WTC11 (cell line): ENCODE results near the gene NLRP3. TPM values are rescaled to one million over a fixed set of nuclear protein-coding genes. Genes with fewer than 3 reads are reported as not detected.

Experiments used
- ATAC-seq: fragments of 200-7000 bp; cut with Tn5 transposase; 2 replicates; pipeline ENCODE4 v1.10.0; 2021; ENCODE audit warnings: mild to moderate bottlenecking, moderate library complexity
- CTCF ChIA-PET: fragments of 300-600 bp; sonication (Branson Sonifier 250); formaldehyde crosslinking; loops from one replicate; lab custom pipeline; 2021; ENCODE audit warnings: antibody characterized with exemption; lab: Charles Lee
- POLR2A ChIA-PET: fragments of 350-600 bp; sonication (Branson Sonifier 250); formaldehyde crosslinking; loops from one replicate; lab custom pipeline; 2021; ENCODE audit warnings: antibody characterized with exemption; lab: Charles Lee
- DNase-seq: peaks from one replicate; pipeline ENCODE4 v3.0.0; 2021; ENCODE audit warnings: low spot score
- H3K27ac Mint-ChIP-seq: 2 replicates; pipeline ENCODE4 v1.8.0; 2021; ENCODE audit warnings: mixed read lengths
- H3K27me3 Mint-ChIP-seq: 2 replicates; pipeline ENCODE4 v1.8.0; 2021; ENCODE audit warnings: low read depth, mild to moderate bottlenecking, moderate library complexity, mixed read lengths
- H3K36me3 Mint-ChIP-seq: 2 replicates; pipeline ENCODE4 v1.8.0; 2021; ENCODE audit warnings: mixed read lengths
- H3K4me1 Mint-ChIP-seq: 2 replicates; pipeline ENCODE4 v1.8.0; 2022; ENCODE audit warnings: mixed read lengths
- H3K4me3 Mint-ChIP-seq: 2 replicates; pipeline ENCODE4 v1.8.0; 2021; ENCODE audit warnings: mild to moderate bottlenecking, moderate library complexity, mixed read lengths
- H3K9me3 Mint-ChIP-seq: 2 replicates; pipeline ENCODE4 v1.8.0; 2021; ENCODE audit warnings: mixed read lengths
- ATF3 ChIP-seq: sonication (generic); formaldehyde crosslinking; conservative IDR thresholded peaks from 2 replicates; pipeline ENCODE4 v1.8.1; 2022; ENCODE audit warnings: mild to moderate bottlenecking, missing genetic modification reagents
- E2F5 ChIP-seq: sonication (generic); formaldehyde crosslinking; IDR thresholded peaks from 2 replicates; pipeline ENCODE4 v1.8.1; 2022; ENCODE audit warnings: mild to moderate bottlenecking, moderate library complexity, missing genetic modification reagents
- FOXP1 ChIP-seq: sonication (generic); formaldehyde crosslinking; IDR thresholded peaks from 2 replicates; pipeline ENCODE4 v1.8.0; 2022; ENCODE audit warnings: missing genetic modification reagents, mild to moderate bottlenecking, moderate library complexity, borderline replicate concordance
- GABPB1 ChIP-seq: sonication (generic); formaldehyde crosslinking; IDR thresholded peaks from 2 replicates; pipeline ENCODE4 v1.8.1; 2023; ENCODE audit warnings: mild to moderate bottlenecking, missing genetic modification reagents
- HMGXB4 ChIP-seq: sonication (generic); formaldehyde crosslinking; IDR thresholded peaks from 2 replicates; pipeline ENCODE4 v1.8.1; 2023; ENCODE audit warnings: mild to moderate bottlenecking, moderate library complexity, missing genetic modification reagents
- MYBL2 ChIP-seq: sonication (generic); formaldehyde crosslinking; IDR thresholded peaks from 2 replicates; pipeline ENCODE4 v1.8.1; 2023; ENCODE audit warnings: mild to moderate bottlenecking, moderate library complexity, missing genetic modification reagents
- NFATC4 ChIP-seq: fragments of 250-450 bp; sonication (Bioruptor Pico); IDR thresholded peaks from 2 replicates; pipeline ENCODE4 v1.9.0; 2021; ENCODE audit warnings: mild to moderate bottlenecking
- NR2C2 ChIP-seq: sonication (generic); formaldehyde crosslinking; IDR thresholded peaks from 2 replicates; pipeline ENCODE4 v1.8.0; 2022; ENCODE audit warnings: mild to moderate bottlenecking, missing genetic modification reagents
- PRRX2 ChIP-seq: fragments of 250-450 bp; sonication (Bioruptor Pico); IDR thresholded peaks from 2 replicates; pipeline ENCODE4 v1.8.0; 2021; ENCODE audit warnings: mild to moderate bottlenecking
- SMAD3 ChIP-seq: sonication (generic); formaldehyde crosslinking; IDR thresholded peaks from 2 replicates; pipeline ENCODE4 v1.8.0; 2022; ENCODE audit warnings: missing genetic modification reagents, mild to moderate bottlenecking, borderline replicate concordance
- SMAD4 ChIP-seq: sonication (generic); formaldehyde crosslinking; IDR thresholded peaks from 2 replicates; pipeline ENCODE4 v1.8.0; 2022; ENCODE audit warnings: mild to moderate bottlenecking, missing genetic modification reagents
- TEAD1 ChIP-seq: sonication (generic); formaldehyde crosslinking; IDR thresholded peaks from 2 replicates; pipeline ENCODE4 v1.8.0; 2022; ENCODE audit warnings: mild to moderate bottlenecking, missing genetic modification reagents
- ZNF671 ChIP-seq: fragments of 250-450 bp; sonication (Bioruptor Pico); IDR thresholded peaks from 2 replicates; pipeline ENCODE4 v1.8.0; 2021; ENCODE audit warnings: mild to moderate bottlenecking
- total RNA-seq: library from RNA; stranded (reverse); gene quantifications from 3 replicates; pipeline ENCODE4 v1.2.3, GENCODE V29; 2021
- TF ChIP-seq, protein P1 (sequence below): fragments of 250-450 bp; sonication (Bioruptor Pico); IDR thresholded peaks from 2 replicates; pipeline ENCODE4 v1.9.0; 2021; ENCODE audit warnings: mild to moderate bottlenecking
- TF ChIP-seq, protein P2 (sequence below): sonication (generic); formaldehyde crosslinking; IDR thresholded peaks from 2 replicates; pipeline ENCODE4 v1.8.1; 2023; ENCODE audit warnings: mild to moderate bottlenecking, missing genetic modification reagents, moderate library complexity
- TF ChIP-seq, protein P3 (sequence below): sonication (generic); formaldehyde crosslinking; IDR thresholded peaks from 2 replicates; pipeline ENCODE4 v1.8.0; 2022; ENCODE audit warnings: mild to moderate bottlenecking, missing genetic modification reagents
- TF ChIP-seq, protein P4 (sequence below): sonication (generic); formaldehyde crosslinking; IDR thresholded peaks from 2 replicates; pipeline ENCODE4 v1.8.0; 2023; ENCODE audit warnings: mild to moderate bottlenecking, missing genetic modification reagents
- TF ChIP-seq, protein P5 (sequence below): sonication (generic); formaldehyde crosslinking; IDR thresholded peaks from 2 replicates; pipeline ENCODE4 v1.8.1; 2022; ENCODE audit warnings: mild to moderate bottlenecking, missing genetic modification reagents, moderate library complexity, borderline replicate concordance
- TF ChIP-seq, protein P6 (sequence below): sonication (generic); formaldehyde crosslinking; IDR thresholded peaks from 2 replicates; pipeline ENCODE4 v1.8.1; 2022; ENCODE audit warnings: low read depth, missing genetic modification reagents, borderline replicate concordance
- TF ChIP-seq, protein P7 (sequence below): sonication (generic); formaldehyde crosslinking; IDR thresholded peaks from 2 replicates; pipeline ENCODE4 v1.8.0; 2022; ENCODE audit warnings: missing genetic modification reagents

The NLRP3 gene
- total RNA-seq, 1 experiment from 2014 or later: 0.11 TPM

- ChIA-PET POLR2A (no interaction called here), CTCF (interaction anchor here (1.3 kb wide), 1 partner anchor 61 kb away, joined by 3 read pairs; no protein-coding TSS in a partner anchor)
- H3K36me3 Mint-ChIP-seq: no peaks in the 10 kb centered on the region
- ATAC-seq: no peak
- H3K27ac Mint-ChIP-seq: no peak overlapping the region
- no peaks in the 10 kb centered on the region for H3K9me3 Mint-ChIP-seq
- TF ChIP-seq, protein P1, sequence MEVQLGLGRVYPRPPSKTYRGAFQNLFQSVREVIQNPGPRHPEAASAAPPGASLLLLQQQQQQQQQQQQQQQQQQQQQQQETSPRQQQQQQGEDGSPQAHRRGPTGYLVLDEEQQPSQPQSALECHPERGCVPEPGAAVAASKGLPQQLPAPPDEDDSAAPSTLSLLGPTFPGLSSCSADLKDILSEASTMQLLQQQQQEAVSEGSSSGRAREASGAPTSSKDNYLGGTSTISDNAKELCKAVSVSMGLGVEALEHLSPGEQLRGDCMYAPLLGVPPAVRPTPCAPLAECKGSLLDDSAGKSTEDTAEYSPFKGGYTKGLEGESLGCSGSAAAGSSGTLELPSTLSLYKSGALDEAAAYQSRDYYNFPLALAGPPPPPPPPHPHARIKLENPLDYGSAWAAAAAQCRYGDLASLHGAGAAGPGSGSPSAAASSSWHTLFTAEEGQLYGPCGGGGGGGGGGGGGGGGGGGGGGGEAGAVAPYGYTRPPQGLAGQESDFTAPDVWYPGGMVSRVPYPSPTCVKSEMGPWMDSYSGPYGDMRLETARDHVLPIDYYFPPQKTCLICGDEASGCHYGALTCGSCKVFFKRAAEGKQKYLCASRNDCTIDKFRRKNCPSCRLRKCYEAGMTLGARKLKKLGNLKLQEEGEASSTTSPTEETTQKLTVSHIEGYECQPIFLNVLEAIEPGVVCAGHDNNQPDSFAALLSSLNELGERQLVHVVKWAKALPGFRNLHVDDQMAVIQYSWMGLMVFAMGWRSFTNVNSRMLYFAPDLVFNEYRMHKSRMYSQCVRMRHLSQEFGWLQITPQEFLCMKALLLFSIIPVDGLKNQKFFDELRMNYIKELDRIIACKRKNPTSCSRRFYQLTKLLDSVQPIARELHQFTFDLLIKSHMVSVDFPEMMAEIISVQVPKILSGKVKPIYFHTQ: no peak
- TF ChIP-seq, protein P2, sequence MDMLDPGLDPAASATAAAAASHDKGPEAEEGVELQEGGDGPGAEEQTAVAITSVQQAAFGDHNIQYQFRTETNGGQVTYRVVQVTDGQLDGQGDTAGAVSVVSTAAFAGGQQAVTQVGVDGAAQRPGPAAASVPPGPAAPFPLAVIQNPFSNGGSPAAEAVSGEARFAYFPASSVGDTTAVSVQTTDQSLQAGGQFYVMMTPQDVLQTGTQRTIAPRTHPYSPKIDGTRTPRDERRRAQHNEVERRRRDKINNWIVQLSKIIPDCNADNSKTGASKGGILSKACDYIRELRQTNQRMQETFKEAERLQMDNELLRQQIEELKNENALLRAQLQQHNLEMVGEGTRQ (CRISPR knock-in tag): no peak
- no peak for TF ChIP-seq ATF3
- TF ChIP-seq FOXP1 (CRISPR knock-in tag): no peak
- no peak for TF ChIP-seq GABPB1 (CRISPR knock-in tag)
- no peak for TF ChIP-seq NR2C2 (CRISPR knock-in tag)
- TF ChIP-seq HMGXB4: no peak
- TF ChIP-seq TEAD1 (CRISPR knock-in tag): no peak
- no peak for TF ChIP-seq PRRX2
- TF ChIP-seq, protein P3, sequence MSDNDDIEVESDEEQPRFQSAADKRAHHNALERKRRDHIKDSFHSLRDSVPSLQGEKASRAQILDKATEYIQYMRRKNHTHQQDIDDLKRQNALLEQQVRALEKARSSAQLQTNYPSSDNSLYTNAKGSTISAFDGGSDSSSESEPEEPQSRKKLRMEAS (CRISPR knock-in tag): no peak
- TF ChIP-seq E2F5 (CRISPR knock-in tag): no peak
- TF ChIP-seq, protein P4, sequence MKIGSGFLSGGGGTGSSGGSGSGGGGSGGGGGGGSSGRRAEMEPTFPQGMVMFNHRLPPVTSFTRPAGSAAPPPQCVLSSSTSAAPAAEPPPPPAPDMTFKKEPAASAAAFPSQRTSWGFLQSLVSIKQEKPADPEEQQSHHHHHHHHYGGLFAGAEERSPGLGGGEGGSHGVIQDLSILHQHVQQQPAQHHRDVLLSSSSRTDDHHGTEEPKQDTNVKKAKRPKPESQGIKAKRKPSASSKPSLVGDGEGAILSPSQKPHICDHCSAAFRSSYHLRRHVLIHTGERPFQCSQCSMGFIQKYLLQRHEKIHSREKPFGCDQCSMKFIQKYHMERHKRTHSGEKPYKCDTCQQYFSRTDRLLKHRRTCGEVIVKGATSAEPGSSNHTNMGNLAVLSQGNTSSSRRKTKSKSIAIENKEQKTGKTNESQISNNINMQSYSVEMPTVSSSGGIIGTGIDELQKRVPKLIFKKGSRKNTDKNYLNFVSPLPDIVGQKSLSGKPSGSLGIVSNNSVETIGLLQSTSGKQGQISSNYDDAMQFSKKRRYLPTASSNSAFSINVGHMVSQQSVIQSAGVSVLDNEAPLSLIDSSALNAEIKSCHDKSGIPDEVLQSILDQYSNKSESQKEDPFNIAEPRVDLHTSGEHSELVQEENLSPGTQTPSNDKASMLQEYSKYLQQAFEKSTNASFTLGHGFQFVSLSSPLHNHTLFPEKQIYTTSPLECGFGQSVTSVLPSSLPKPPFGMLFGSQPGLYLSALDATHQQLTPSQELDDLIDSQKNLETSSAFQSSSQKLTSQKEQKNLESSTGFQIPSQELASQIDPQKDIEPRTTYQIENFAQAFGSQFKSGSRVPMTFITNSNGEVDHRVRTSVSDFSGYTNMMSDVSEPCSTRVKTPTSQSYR (CRISPR knock-in tag): no peak
- TF ChIP-seq SMAD4 (CRISPR knock-in tag): no peak
- TF ChIP-seq SMAD3 (CRISPR knock-in tag): no peak
- no peak for TF ChIP-seq NFATC4 (CRISPR knock-in tag)
- TF ChIP-seq, protein P5, sequence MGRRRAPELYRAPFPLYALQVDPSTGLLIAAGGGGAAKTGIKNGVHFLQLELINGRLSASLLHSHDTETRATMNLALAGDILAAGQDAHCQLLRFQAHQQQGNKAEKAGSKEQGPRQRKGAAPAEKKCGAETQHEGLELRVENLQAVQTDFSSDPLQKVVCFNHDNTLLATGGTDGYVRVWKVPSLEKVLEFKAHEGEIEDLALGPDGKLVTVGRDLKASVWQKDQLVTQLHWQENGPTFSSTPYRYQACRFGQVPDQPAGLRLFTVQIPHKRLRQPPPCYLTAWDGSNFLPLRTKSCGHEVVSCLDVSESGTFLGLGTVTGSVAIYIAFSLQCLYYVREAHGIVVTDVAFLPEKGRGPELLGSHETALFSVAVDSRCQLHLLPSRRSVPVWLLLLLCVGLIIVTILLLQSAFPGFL (CRISPR knock-in tag): no peak
- TF ChIP-seq, protein P6, sequence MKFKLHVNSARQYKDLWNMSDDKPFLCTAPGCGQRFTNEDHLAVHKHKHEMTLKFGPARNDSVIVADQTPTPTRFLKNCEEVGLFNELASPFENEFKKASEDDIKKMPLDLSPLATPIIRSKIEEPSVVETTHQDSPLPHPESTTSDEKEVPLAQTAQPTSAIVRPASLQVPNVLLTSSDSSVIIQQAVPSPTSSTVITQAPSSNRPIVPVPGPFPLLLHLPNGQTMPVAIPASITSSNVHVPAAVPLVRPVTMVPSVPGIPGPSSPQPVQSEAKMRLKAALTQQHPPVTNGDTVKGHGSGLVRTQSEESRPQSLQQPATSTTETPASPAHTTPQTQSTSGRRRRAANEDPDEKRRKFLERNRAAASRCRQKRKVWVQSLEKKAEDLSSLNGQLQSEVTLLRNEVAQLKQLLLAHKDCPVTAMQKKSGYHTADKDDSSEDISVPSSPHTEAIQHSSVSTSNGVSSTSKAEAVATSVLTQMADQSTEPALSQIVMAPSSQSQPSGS: no peak
- no peak for TF ChIP-seq ZNF671 (CRISPR knock-in tag)
- no peak for TF ChIP-seq MYBL2 (CRISPR knock-in tag)
- TF ChIP-seq, protein P7, sequence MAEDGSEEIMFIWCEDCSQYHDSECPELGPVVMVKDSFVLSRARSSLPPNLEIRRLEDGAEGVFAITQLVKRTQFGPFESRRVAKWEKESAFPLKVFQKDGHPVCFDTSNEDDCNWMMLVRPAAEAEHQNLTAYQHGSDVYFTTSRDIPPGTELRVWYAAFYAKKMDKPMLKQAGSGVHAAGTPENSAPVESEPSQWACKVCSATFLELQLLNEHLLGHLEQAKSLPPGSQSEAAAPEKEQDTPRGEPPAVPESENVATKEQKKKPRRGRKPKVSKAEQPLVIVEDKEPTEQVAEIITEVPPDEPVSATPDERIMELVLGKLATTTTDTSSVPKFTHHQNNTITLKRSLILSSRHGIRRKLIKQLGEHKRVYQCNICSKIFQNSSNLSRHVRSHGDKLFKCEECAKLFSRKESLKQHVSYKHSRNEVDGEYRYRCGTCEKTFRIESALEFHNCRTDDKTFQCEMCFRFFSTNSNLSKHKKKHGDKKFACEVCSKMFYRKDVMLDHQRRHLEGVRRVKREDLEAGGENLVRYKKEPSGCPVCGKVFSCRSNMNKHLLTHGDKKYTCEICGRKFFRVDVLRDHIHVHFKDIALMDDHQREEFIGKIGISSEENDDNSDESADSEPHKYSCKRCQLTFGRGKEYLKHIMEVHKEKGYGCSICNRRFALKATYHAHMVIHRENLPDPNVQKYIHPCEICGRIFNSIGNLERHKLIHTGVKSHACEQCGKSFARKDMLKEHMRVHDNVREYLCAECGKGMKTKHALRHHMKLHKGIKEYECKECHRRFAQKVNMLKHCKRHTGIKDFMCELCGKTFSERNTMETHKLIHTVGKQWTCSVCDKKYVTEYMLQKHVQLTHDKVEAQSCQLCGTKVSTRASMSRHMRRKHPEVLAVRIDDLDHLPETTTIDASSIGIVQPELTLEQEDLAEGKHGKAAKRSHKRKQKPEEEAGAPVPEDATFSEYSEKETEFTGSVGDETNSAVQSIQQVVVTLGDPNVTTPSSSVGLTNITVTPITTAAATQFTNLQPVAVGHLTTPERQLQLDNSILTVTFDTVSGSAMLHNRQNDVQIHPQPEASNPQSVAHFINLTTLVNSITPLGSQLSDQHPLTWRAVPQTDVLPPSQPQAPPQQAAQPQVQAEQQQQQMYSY (CRISPR knock-in tag): no peak
- TF ChIP-seq, all 79 proteins: peak for 0
- no peaks in the 10 kb centered on the region for H3K27me3 Mint-ChIP-seq
- H3K4me3 Mint-ChIP-seq: no peak overlapping the region
- DNase-seq: no peak
- H3K4me1 Mint-ChIP-seq: no peaks in the 10 kb centered on the region
Observed at GRCh38 chr1:247434005-247434404, 18.0 kb downstream of the NLRP3 start.
